DLD1 (cell line): ENCODE measurements around the gene DENND4C.
"Not testable (repeated sequence)": the region's sequence is repeated elsewhere in the genome, so short reads cannot be mapped to it uniquely, and the experiment has no call there.

Source experiments
- in situ Hi-C: cut with HindIII; loops from 2 replicates; pipeline ENCODE4 v1.10.0; 2017; ENCODE audit warnings: low sequenced_read_pairs

Gene DENND4C

DNA sequence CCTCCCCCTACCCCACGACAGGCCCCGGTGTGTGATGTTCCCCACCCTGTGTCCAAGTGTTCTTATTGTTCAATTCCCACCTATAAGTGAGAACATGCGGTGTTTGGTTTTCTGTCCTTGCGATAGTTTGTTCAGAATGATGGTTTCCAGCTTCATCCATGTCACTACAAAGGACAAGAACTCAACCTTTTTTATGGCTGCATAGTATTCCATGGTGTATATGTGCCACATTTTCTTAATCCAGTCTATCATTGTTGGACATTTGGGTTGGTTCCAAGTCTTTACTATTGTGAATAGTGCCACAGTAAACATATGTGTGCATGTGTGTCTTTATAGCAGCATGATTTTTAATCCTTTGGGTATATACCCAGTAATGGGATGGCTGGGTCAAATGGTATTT is 35.1 kb downstream of the DENND4C start:
- in situ Hi-C loops, result not testable (repeated sequence)

GRCh38 chr9:19266778-19267384 is 36.4 kb downstream of the DENND4C start:
- in situ Hi-C loops, result not testable (repeated sequence)

DNA sequence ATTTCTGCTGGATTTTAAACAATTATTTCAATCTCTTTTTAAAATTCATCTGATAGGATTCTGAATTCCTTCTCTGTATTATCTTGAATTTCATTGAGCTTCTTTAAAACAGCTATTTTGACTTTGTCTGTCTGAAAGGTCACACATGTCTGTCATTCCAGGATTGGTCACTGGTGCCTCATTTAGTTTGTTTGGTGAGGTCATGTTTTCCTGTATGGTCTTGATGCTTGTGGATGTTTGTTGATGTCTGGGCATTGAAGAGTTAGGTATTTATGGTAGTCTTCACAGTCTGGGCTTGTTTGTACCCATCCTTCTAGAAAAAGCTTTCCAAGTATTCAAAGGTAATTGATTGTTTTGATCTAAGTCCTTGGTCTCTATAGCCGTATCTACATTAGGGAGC is 39.1 kb downstream of the DENND4C start:
- in situ Hi-C loops, result no loop called here

GRCh38 chr9:19270421-19270949 is 40.0 kb downstream of the DENND4C start:
- in situ Hi-C loops, result no loop called here

DNA sequence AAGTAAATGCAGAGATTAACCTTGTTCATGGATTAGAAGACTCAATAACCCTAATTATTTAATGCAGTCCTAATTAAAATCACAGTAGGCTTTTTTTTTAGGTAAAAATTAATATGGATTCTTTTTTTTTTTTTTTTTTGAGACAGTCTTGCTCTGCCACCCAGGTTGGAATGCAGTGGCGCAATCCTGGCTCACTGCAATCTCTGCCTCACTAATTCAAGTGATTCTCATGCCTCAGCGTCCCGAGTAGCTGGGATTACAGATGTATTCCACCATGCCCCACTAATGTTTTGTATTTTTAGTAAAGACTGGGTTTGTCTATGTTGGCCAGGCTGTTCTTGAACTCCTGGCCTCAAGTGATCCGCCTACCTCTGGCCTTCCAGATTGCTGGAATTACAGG is 40.6 kb downstream of the DENND4C start:
- in situ Hi-C loops, result no loop called here

DNA sequence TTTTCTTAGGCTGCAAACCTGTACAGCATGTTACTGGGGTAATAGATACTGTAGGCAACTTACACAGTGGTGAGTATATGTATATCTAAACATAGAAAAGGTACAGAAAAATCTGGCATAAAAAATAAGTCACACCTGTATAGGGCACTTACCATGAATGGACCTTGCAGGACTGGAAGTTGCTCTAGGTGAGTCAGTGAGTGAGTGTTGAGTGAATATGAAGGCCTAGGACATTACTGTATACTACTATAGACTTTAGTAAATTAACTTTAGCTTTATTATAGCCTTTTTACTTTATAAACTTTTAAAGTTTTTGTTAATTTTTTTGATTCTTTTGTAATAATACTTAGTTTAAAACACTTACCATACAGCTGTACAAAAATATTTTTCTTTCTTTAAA is 51.3 kb downstream of the DENND4C start:
- in situ Hi-C loops, result no loop called here

DNA sequence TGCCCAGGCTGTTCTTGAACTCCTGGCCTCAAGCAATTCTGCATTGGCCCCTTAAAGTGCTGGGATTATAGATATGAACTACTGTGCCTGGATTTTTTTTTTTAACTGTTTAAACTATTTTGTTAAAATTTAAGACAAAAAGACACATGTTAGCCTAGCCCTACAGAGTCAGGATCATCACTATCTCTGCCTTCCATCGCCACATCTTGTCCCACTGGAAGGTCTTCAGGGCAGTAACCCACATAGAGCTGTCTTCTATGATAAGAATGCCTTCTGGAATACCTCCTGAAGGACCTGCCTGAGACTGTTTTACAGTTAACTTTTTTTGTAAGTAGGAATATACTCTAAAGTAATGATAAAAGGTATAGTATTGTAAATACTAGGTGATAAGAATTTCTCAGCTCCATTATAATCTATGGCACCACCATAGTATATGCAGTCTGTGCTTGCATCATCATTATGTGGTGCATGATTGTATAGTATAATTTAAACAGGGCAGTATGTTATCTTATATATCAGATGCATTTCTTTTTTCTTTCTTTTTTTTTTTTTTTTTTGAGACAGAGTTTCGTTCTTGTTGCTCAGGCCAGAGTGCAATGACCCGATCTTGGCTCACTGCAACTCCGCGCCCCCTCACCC is 52.7 kb downstream of the DENND4C start:
- in situ Hi-C loops, result no loop called here

DNA sequence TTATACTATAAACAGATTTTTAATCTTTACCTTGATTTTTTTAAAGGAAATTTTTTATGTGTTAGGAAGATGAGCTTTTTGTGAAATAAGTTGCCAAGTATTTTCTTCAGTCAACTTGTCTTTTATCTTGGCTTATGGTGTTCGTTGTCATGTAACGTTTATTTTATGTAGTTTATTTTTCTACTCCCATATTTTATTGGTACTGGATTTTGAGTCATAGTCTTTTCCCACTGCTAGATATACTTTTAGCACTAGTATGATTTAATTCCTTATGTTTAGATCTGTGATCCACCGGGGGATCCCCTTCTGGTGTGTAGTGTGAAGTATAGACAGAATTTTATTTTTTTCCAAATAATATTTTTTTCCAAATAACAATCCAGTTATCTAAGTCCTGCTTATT is 54.2 kb downstream of the DENND4C start:
- in situ Hi-C loops, result no loop called here

DNA sequence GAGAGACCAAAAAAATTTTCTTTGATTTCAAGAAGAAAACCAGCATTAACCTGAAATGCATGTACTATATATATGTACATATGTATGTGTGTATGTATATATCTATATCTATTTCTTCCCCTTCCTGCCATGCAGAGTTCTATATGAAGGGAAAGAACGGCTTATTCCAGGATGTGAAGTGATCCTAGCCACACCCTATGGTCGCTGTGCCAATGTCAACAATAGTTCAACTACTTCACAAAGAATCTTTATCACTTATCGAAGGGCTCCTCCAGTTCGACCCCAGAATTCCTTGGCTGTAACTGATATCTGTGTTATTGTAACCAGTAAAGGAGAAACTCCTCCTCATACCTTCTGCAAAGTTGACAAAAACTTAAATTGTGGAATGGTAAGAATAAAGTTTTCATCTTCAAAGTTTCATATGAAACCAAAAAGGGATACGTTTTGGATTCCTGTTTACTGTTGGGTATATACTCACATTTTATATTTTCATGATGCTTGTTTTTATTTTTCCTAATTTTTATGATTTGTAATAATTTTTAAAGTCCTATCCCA is 56.2 kb downstream of the DENND4C start:
- in situ Hi-C loops, result no loop called here

- in situ Hi-C loops, result no loop called here
These were observed 57.6 kb downstream of the DENND4C start for GRCh38 chr9:19288081-19288480.

GRCh38 chr9:19290103-19290502 is 59.6 kb downstream of the DENND4C start:
- in situ Hi-C loops, result no loop called here

DNA sequence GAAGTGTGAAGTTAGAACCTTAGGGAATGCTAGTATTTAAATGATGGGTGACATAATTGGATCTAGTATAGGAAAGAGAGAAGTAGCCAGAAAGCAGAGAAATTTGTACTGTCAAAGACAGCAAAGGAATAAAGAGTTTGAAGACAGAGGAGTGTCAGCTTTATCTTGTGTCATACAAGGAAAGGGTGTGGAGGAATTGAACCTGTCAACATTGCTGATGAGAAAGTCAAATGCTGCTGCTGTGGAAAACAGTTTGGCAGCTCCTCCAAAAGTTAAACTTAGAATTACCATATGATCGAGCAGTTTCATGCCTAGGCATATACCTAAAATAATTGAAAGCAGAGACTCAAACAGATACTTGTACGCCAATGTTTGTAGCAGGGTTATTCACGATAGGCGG is 63.7 kb downstream of the DENND4C start:
- in situ Hi-C loops, result no loop called here

DNA sequence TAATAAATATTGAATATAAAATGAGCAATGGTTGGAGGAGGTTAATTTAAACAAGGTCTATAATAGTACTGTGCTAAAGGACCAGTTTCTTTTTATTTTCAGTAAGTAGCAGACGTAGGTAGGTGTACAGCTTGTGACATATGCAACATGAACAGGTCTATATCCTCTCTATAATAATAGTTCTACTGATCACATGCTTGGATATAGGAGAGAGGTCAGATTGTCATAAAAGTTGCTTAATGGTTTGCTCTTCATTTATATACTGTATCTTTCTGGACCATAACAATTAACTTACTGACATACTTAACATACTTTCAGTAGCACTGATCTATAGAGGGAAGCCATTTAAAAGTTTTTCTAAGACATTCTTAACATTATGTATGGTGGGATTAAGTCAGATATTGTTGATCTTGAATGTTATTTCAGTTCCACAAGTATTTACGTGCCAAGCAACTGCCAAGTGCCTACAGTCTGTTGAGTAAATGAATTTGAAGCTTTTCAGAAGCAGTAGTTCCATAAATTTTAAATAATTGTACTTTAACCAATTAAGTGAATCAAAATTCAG is 68.0 kb downstream of the DENND4C start:
- in situ Hi-C loops, result no loop called here

- in situ Hi-C loops, result no loop called here
These were observed 72.7 kb downstream of the DENND4C start for GRCh38 chr9:19303216-19303615.

- in situ Hi-C loops, result no loop called here
These were observed 76.1 kb downstream of the DENND4C start for GRCh38 chr9:19306568-19306967.

- in situ Hi-C loops, result no loop called here
These were observed 79.8 kb downstream of the DENND4C start for GRCh38 chr9:19310246-19310645.

GRCh38 chr9:19313573-19313972 is 83.1 kb downstream of the DENND4C start:
- in situ Hi-C loops, result no loop called here

DNA sequence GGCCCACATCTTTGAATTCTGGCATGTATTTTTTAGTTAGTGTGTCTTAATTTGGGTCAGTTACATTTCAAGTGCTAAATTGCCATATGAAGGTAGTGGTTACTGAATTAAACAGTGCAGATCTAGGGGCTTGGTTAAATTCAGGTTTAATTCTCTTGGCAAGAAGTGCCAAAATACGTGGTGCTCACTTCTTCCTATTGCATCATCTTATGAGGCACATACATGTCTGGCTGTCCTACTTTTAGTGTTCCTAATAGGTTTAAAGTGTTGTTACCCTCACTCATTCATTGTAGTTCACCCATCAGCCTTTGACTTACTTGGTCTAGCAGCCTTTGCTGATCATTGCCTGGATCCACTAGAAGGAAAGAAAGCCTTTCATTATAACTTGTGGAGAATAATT is 90.0 kb downstream of the DENND4C start:
- in situ Hi-C loops, result no loop called here

DNA sequence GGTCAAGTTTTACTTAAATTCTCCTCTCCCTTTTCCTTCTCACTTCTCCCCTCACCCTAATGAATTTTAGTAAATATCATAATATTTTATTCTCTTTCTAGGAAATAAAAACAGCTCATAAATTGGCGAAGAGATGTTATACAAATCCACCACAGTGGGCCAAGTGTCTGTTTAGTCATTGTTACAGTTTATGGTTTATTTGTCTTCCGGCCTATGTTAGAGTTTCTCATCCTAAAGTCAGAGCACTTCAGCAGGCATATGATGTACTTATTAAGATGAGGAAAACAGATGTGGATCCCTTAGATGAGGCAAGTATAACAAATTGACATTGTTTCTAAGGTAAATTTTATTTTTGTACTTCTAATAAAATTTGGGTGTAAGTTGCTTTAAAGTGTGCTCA is 101.4 kb downstream of the DENND4C start:
- in situ Hi-C loops, result no loop called here

DNA sequence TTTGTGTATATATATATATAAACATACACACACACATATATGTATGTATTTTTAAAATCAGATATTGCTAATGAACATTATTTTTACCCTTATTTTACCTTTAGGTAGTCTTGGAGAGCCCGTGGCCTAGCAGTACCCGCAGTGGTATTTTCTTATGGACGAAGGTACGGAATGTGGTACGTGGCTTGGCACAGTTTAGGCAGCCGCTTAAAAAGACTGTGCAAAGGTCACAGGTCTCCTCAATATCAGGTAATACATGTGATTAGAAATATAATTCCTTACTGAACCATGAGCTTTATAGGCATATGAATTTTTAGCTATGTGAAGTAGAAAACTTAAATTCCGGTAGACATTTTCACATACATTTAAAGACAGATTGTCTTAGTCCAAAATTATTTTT is 105.7 kb downstream of the DENND4C start:
- in situ Hi-C loops, result no loop called here

- in situ Hi-C loops, result no loop called here
These were observed 112.5 kb downstream of the DENND4C start for GRCh38 chr9:19342947-19343346.

GRCh38 chr9:19358701-19359100 is 128.2 kb downstream of the DENND4C start:
- in situ Hi-C loops, result no loop called here
